PFSK-1 (cell line): ENCODE data around the gene FKBP4.
A peak's percentile ranks its signal among the peaks of the same experiment; 100 is the strongest.

Experiments
- POLR2AphosphoS5 ChIP-seq: IDR thresholded peaks from 2 replicates; pipeline ENCODE4 v1.6.1; 2012; ENCODE audit warnings: low read depth, mild to moderate bottlenecking, control low read depth, low read length, moderate library complexity
- REST ChIP-seq, 2 experiments: IDR thresholded peaks; 2 replicates each; pipeline versions ENCODE4 v1.6.1 to v1.8.0; 2011 to 2012; ENCODE audit warnings: low read depth in 2 of 2, low read length in 2 of 2, control low read depth in 1 of 2, inconsistent platforms in 1 of 2, mild to moderate bottlenecking in 1 of 2, moderate library complexity in 1 of 2; ENCODE audit not compliant: insufficient read depth in 1 of 2
- SIN3A ChIP-seq: IDR thresholded peaks from 2 replicates; pipeline ENCODE4 v1.6.1; 2012; ENCODE audit warnings: mild to moderate bottlenecking, low read length, moderate library complexity, borderline replicate concordance; ENCODE audit not compliant: insufficient read depth

GRCh38 chr12:2752676-2753371, 41.9 kb upstream of the FKBP4 start:
- TF ChIP-seq SIN3A: peak; percentile 97; the same call in 1 of the 2 replicates
- no peak for TF ChIP-seq POLR2AphosphoS5
- peak; percentile 97 to 98 for TF ChIP-seq REST (IDR thresholded peaks at IDR 0.05; ENCODE audit: insufficient read depth in 1 of 2, low read depth in 2 of 2, low read length in 2 of 2)
